HEK293 (cell line): ENCODE data around the gene PLA2G4A.

ENCODE experiments used
- CTCF ChIA-PET: fragments of 350-600 bp; formaldehyde crosslinking; extraction: SDS; loops from one replicate; lab custom pipeline; 2021; ENCODE audit warnings: antibody characterized with exemption; lab: Yijun Ruan, JAX
- POLR2A ChIA-PET: fragments of 300-600 bp; formaldehyde crosslinking; extraction: SDS; loops from one replicate; lab custom pipeline; 2020; ENCODE audit warnings: antibody characterized with exemption, inconsistent platforms; lab: Yijun Ruan, JAX
- H3K27ac ChIP-seq: fragments of 200-500 bp; sonication (Bioruptor generic); 2 replicates; pipeline ENCODE4 v1.5.1; 2014; ENCODE audit warnings: low read depth, low read length, control low read depth, inconsistent platforms; ENCODE audit errors: extremely low read depth
- H3K36me3 ChIP-seq, 2 experiments: fragments of 200-500 bp in 1 of 2; sonication (Bioruptor generic) in 1 of 2; 1 replicate in 1 of 2; 2 replicates in 1 of 2; pipeline ENCODE4 v1.5.1; 2014 to 2017; ENCODE audit warnings: inconsistent platforms in 2 of 2, low read length in 2 of 2; ENCODE audit not compliant: control insufficient read depth in 2 of 2, insufficient read depth in 1 of 2
- H3K4me1 ChIP-seq: fragments of 200-500 bp; sonication (Bioruptor generic); 2 replicates; pipeline ENCODE4 v1.5.1; 2014; ENCODE audit warnings: mild to moderate bottlenecking, low read length, inconsistent platforms; ENCODE audit not compliant: control insufficient read depth, insufficient read depth
- H3K4me3 ChIP-seq: 2 replicates; pipeline ENCODE4 v1.5.1; 2011; ENCODE audit warnings: low read depth, mild to moderate bottlenecking, control low read depth, low read length, moderate library complexity
- H3K9me3 ChIP-seq: fragments of 200-500 bp; sonication (Bioruptor generic); 2 replicates; pipeline ENCODE4 v1.5.1; 2014; ENCODE audit warnings: low read depth, low read length, inconsistent platforms; ENCODE audit not compliant: control insufficient read depth, insufficient read depth
- BCL11A ChIP-seq: fragments of 450-650 bp; formaldehyde crosslinking; IDR thresholded peaks from 2 replicates; pipeline ENCODE4 v1.5.1; 2016; ENCODE audit warnings: low read depth, missing biosample characterization, missing genetic modification characterization
- BCL11B ChIP-seq: fragments of 450-650 bp; formaldehyde crosslinking; IDR thresholded peaks from 2 replicates; pipeline ENCODE4 v1.5.1; 2016; ENCODE audit warnings: low read depth, missing biosample characterization, missing genetic modification characterization
- ELK4 ChIP-seq: IDR thresholded peaks from 2 replicates; pipeline ENCODE4 v1.6.1; 2011; ENCODE audit warnings: mild to moderate bottlenecking, low read depth, low read length, borderline replicate concordance
- KLF1 ChIP-seq: fragments of 450-650 bp; formaldehyde crosslinking; IDR thresholded peaks from 2 replicates; pipeline ENCODE4 v1.5.1; 2016; ENCODE audit warnings: missing biosample characterization, missing genetic modification characterization
- KLF16 ChIP-seq: fragments of 450-650 bp; formaldehyde crosslinking; IDR thresholded peaks from 2 replicates; pipeline ENCODE4 v1.5.1; 2017; ENCODE audit warnings: missing biosample characterization, missing genetic modification characterization
- YY1 ChIP-seq: fragments of 450-650 bp; formaldehyde crosslinking; IDR thresholded peaks from 2 replicates; pipeline ENCODE4 v1.5.1; 2018; ENCODE audit warnings: missing biosample characterization, missing genetic modification characterization
- ZBTB49 ChIP-seq: fragments of 450-650 bp; formaldehyde crosslinking; IDR thresholded peaks from 2 replicates; pipeline ENCODE4 v1.5.1; 2016; ENCODE audit warnings: missing biosample characterization, missing genetic modification characterization, low read depth
- ZBTB7A ChIP-seq: fragments of 450-650 bp; formaldehyde crosslinking; IDR thresholded peaks from 2 replicates; pipeline ENCODE4 v1.5.1; 2016; ENCODE audit warnings: low read depth, missing biosample characterization, missing genetic modification characterization
- ZEB2 ChIP-seq: fragments of 450-650 bp; formaldehyde crosslinking; IDR thresholded peaks from 2 replicates; pipeline ENCODE4 v1.5.1; 2016; ENCODE audit warnings: missing biosample characterization, missing genetic modification characterization
- ZFP3 ChIP-seq: fragments of 450-650 bp; formaldehyde crosslinking; IDR thresholded peaks from 2 replicates; pipeline ENCODE4 v1.5.1; 2016; ENCODE audit warnings: low read depth, missing biosample characterization, missing genetic modification characterization
- ZNF112 ChIP-seq: fragments of 450-650 bp; formaldehyde crosslinking; IDR thresholded peaks from 2 replicates; pipeline ENCODE4 v1.5.0; 2017; ENCODE audit warnings: missing biosample characterization, missing genetic modification characterization
- ZNF174 ChIP-seq: fragments of 450-650 bp; formaldehyde crosslinking; IDR thresholded peaks from 2 replicates; pipeline ENCODE4 v1.5.0; 2017; ENCODE audit warnings: missing biosample characterization, mild to moderate bottlenecking, missing genetic modification characterization
- ZNF221 ChIP-seq: fragments of 450-650 bp; formaldehyde crosslinking; IDR thresholded peaks from 2 replicates; pipeline ENCODE4 v1.5.1; 2017; ENCODE audit warnings: missing biosample characterization, missing genetic modification characterization, borderline replicate concordance
- ZNF223 ChIP-seq: fragments of 450-650 bp; formaldehyde crosslinking; IDR thresholded peaks from 2 replicates; pipeline ENCODE4 v1.5.1; 2016; ENCODE audit warnings: missing biosample characterization, missing genetic modification characterization
- ZNF280C ChIP-seq: fragments of 450-650 bp; formaldehyde crosslinking; IDR thresholded peaks from 2 replicates; pipeline ENCODE4 v1.5.1; 2016; ENCODE audit warnings: missing biosample characterization, missing genetic modification characterization
- ZNF354C ChIP-seq: fragments of 450-650 bp; formaldehyde crosslinking; IDR thresholded peaks from 2 replicates; pipeline ENCODE4 v1.5.1; 2016; ENCODE audit warnings: missing biosample characterization, missing genetic modification characterization, low read depth, borderline replicate concordance
- ZNF362 ChIP-seq: fragments of 450-650 bp; formaldehyde crosslinking; IDR thresholded peaks from 2 replicates; pipeline ENCODE4 v1.5.1; 2016; ENCODE audit warnings: missing biosample characterization, missing genetic modification characterization
- ZNF37A ChIP-seq: fragments of 450-650 bp; IDR thresholded peaks from 2 replicates; pipeline ENCODE4 v1.5.1; 2018; ENCODE audit warnings: missing biosample characterization, missing genetic modification characterization
- ZNF426 ChIP-seq: fragments of 450-650 bp; formaldehyde crosslinking; IDR thresholded peaks from 2 replicates; pipeline ENCODE4 v1.5.1; 2017; ENCODE audit warnings: missing biosample characterization, missing genetic modification characterization, mild to moderate bottlenecking, inconsistent platforms, moderate library complexity
- ZNF48 ChIP-seq: fragments of 450-650 bp; formaldehyde crosslinking; IDR thresholded peaks from 2 replicates; pipeline ENCODE4 v1.5.1; 2016; ENCODE audit warnings: missing biosample characterization, missing genetic modification characterization
- ZNF488 ChIP-seq: fragments of 450-650 bp; formaldehyde crosslinking; IDR thresholded peaks from 2 replicates; pipeline ENCODE4 v1.5.1; 2016; ENCODE audit warnings: missing biosample characterization, missing genetic modification characterization
- ZNF645 ChIP-seq: fragments of 450-650 bp; formaldehyde crosslinking; IDR thresholded peaks from 2 replicates; pipeline ENCODE4; 2016; ENCODE audit warnings: missing biosample characterization, missing genetic modification characterization
- ZNF664 ChIP-seq: fragments of 450-650 bp; formaldehyde crosslinking; IDR thresholded peaks from 2 replicates; pipeline ENCODE4 v1.5.1; 2016; ENCODE audit warnings: missing biosample characterization, missing genetic modification characterization
- ZNF704 ChIP-seq: fragments of 450-650 bp; formaldehyde crosslinking; IDR thresholded peaks from 2 replicates; pipeline ENCODE4 v1.5.1; 2016; ENCODE audit warnings: missing biosample characterization, missing genetic modification characterization
- ZNF707 ChIP-seq: fragments of 450-650 bp; formaldehyde crosslinking; IDR thresholded peaks from 2 replicates; pipeline ENCODE4 v1.5.1; 2016; ENCODE audit warnings: missing biosample characterization, missing genetic modification characterization
- ZNF76 ChIP-seq: fragments of 450-650 bp; formaldehyde crosslinking; IDR thresholded peaks from 2 replicates; pipeline ENCODE4; 2016; ENCODE audit warnings: low read depth, missing biosample characterization, missing genetic modification characterization, borderline replicate concordance
- ZNF776 ChIP-seq: fragments of 450-650 bp; formaldehyde crosslinking; IDR thresholded peaks from 2 replicates; pipeline ENCODE4 v1.5.0; 2017; ENCODE audit warnings: missing biosample characterization, missing genetic modification characterization, borderline replicate concordance
- ZNF843 ChIP-seq: fragments of 450-650 bp; formaldehyde crosslinking; IDR thresholded peaks from 2 replicates; pipeline ENCODE4 v1.5.1; 2016; ENCODE audit warnings: missing biosample characterization, missing genetic modification characterization

PLA2G4A gene

GRCh38 chr1:186806477-186806876, 22.3 kb upstream of the PLA2G4A start:
- no peak overlapping the region for H3K27ac ChIP-seq
- ChIA-PET CTCF (interaction anchor here (0.5 to 3.9 kb wide), 8 partner anchors 30 to 294 kb away, joined by 3 to 19 read pairs (median 4); partner anchors contain the start of gene PTGS2), POLR2A (no interaction called here)
- TF ChIP-seq ZBTB7A: no peak
- TF ChIP-seq ZNF664 (tag by site-specific recombination): no peak
- no peak for TF ChIP-seq KLF16 (tag by site-specific recombination)
- TF ChIP-seq YY1 (tag by site-specific recombination): no peak
- TF ChIP-seq ZNF776 (tag by site-specific recombination): no peak
- no peak for TF ChIP-seq ZNF426 (tag by site-specific recombination)
- TF ChIP-seq BCL11B (tag by site-specific recombination): no peak
- TF ChIP-seq ZNF488 (tag by site-specific recombination): no peak
- no peak for TF ChIP-seq ZFP3 (tag by site-specific recombination)
- TF ChIP-seq ZNF223 (tag by site-specific recombination): no peak
- TF ChIP-seq ZNF48 (tag by site-specific recombination): no peak
- no peak for TF ChIP-seq KLF1 (tag by site-specific recombination)
- TF ChIP-seq ZNF112 (tag by site-specific recombination): no peak
- no peak for TF ChIP-seq ZNF76 (tag by site-specific recombination)
- no peak for TF ChIP-seq BCL11A (tag by site-specific recombination)
- no peak for TF ChIP-seq ZNF280C (tag by site-specific recombination)
- TF ChIP-seq ZNF707: no peak
- TF ChIP-seq ZNF704: no peak
- TF ChIP-seq ZNF37A: no peak
- TF ChIP-seq ZNF645 (tag by site-specific recombination): no peak
- no peak overlapping the region for H3K4me3 ChIP-seq
- H3K4me1 ChIP-seq: no peaks in the 10 kb centered on the region
- no peaks in the 10 kb centered on the region for H3K36me3 ChIP-seq
- no peaks in the 10 kb centered on the region for H3K9me3 ChIP-seq

- Histone ChIP-seq H3K4me3 (no peak overlapping the region), H3K9me3 (no peaks in the 10 kb centered on the region), H3K36me3 (no peaks in the 10 kb centered on the region), H3K4me1 (no peaks in the 10 kb centered on the region), H3K27ac (no peak overlapping the region)
- POLR2A ChIA-PET: no interaction called here
- CTCF ChIA-PET: interaction anchor here (0.5 to 3.9 kb wide), 5 partner anchors 34 to 295 kb away, joined by 3 to 19 read pairs (median 3); partner anchors contain the start of gene PTGS2
- TF ChIP-seq ZNF221 (tag by site-specific recombination) (no peak), ZBTB49 (tag by site-specific recombination) (no peak), ZEB2 (tag by site-specific recombination) (no peak), ELK4 (no peak), ZNF354C (tag by site-specific recombination) (no peak), ZNF843 (tag by site-specific recombination) (no peak), ZNF174 (tag by site-specific recombination) (no peak), ZNF362 (no peak)
These were observed 21.6 kb upstream of the PLA2G4A start for GRCh38 chr1:186807163-186807562.
